PC-3 (cell line): Measurements from ENCODE around the gene WIPF3. TPM values are rescaled to one million over a fixed set of nuclear protein-coding genes. Genes with fewer than 3 reads are reported as not detected.

Experiments
- ATAC-seq: fragments of 200-7000 bp; cut with Tn5 transposase; 2 replicates; pipeline ENCODE4 v1.9.1; 2020; ENCODE audit warnings: mild to moderate bottlenecking, moderate library complexity
- BruUV-seq: library from RNA; stranded (reverse); fragments of 400-500 nt; replicated peaks from 2 replicates; lab custom pipeline; 2021; lab: Mats Ljungman, UMichigan
- CTCF ChIA-PET: fragments of 300-600 bp; sonication (Branson Sonifier 250); formaldehyde crosslinking; loops from one replicate; lab custom pipeline; 2022; ENCODE audit warnings: antibody characterized with exemption; lab: Charles Lee
- POLR2A ChIA-PET: fragments of 300-600 bp; sonication (Branson Sonifier 250); formaldehyde crosslinking; loops from one replicate; lab custom pipeline; 2022; ENCODE audit warnings: antibody characterized with exemption; ENCODE audit not compliant: unreplicated experiment; lab: Charles Lee
- DNase-seq: peaks from one replicate; pipeline ENCODE4 v3.0.0-alpha.2; 2015
- H2AFZ ChIP-seq: fragments of 300-600 bp; sonication (generic); 2 replicates; pipeline ENCODE4 v1.6.0; 2016; ENCODE audit warnings: antibody characterized with exemption, low read length
- H3F3A ChIP-seq: fragments of 300-600 bp; sonication (generic); one replicate; pipeline ENCODE4 v1.6.0; 2017; ENCODE audit warnings: antibody characterized with exemption, low read length, control low read depth, mild to moderate bottlenecking; ENCODE audit not compliant: unreplicated experiment
- H3K27ac ChIP-seq: fragments of 300-600 bp; sonication (generic); 2 replicates; pipeline ENCODE4 v1.5.1; 2016; ENCODE audit warnings: mild to moderate bottlenecking, low read length
- H3K27me3 ChIP-seq: fragments of 300-600 bp; sonication (generic); 2 replicates; pipeline ENCODE4 v1.6.1; 2016; ENCODE audit warnings: low read length, mixed read lengths
- H3K36me3 ChIP-seq: fragments of 300-600 bp; sonication (generic); 2 replicates; pipeline ENCODE4 v1.6.1; 2016; ENCODE audit warnings: low read depth, mixed run types, low read length, mixed read lengths
- H3K4me1 ChIP-seq: fragments of 300-600 bp; sonication (generic); 2 replicates; pipeline ENCODE4 v1.5.1; 2016; ENCODE audit warnings: low read length; ENCODE audit not compliant: insufficient read depth
- H3K4me2 ChIP-seq: fragments of 300-600 bp; sonication (generic); 2 replicates; pipeline ENCODE4 v1.6.0; 2016; ENCODE audit warnings: low read length
- H3K4me3 ChIP-seq: fragments of 300-600 bp; sonication (generic); 2 replicates; pipeline ENCODE4 v1.5.1; 2016; ENCODE audit warnings: mild to moderate bottlenecking, low read length, mixed read lengths
- H3K79me2 ChIP-seq: fragments of 300-600 bp; sonication (generic); 2 replicates; pipeline ENCODE4 v1.6.1; 2017; ENCODE audit warnings: low read length, mixed read lengths
- H3K9ac ChIP-seq: fragments of 300-600 bp; sonication (generic); 2 replicates; pipeline ENCODE4 v1.6.0; 2016; ENCODE audit warnings: mild to moderate bottlenecking, low read length
- H3K9me2 ChIP-seq: fragments of 300-600 bp; sonication (generic); replicated peaks from 2 replicates; pipeline ENCODE4 v1.6.1; 2016; ENCODE audit warnings: mixed run types, low read length, mixed read lengths
- H3K9me3 ChIP-seq: fragments of 300-600 bp; sonication (generic); 2 replicates; pipeline ENCODE4 v1.6.1; 2016; ENCODE audit warnings: low read length, mixed read lengths
- H4K20me1 ChIP-seq: fragments of 300-600 bp; sonication (generic); 2 replicates; pipeline ENCODE4 v1.6.1; 2016; ENCODE audit warnings: low read length, mixed read lengths
- CTCF ChIP-seq: fragments of 300-600 bp; sonication (generic); conservative IDR thresholded peaks from 2 replicates; pipeline ENCODE4 v1.5.1; 2017; ENCODE audit warnings: antibody characterized with exemption, low read depth, mild to moderate bottlenecking, low read length
- EZH2 ChIP-seq: fragments of 300-600 bp; sonication (generic); IDR thresholded peaks from one replicate; pipeline ENCODE4 v1.6.1; 2017; ENCODE audit warnings: antibody characterized with exemption, mild to moderate bottlenecking, low read length; ENCODE audit not compliant: unreplicated experiment
- EZH2phosphoT487 ChIP-seq: fragments of 300-600 bp; sonication (generic); IDR thresholded peaks from 2 replicates; pipeline ENCODE4 v1.6.1; 2018; ENCODE audit warnings: mild to moderate bottlenecking, antibody characterized with exemption, low read length, borderline replicate concordance
- intact Hi-C: fragments of 100-400 bp; cut with micrococcal nuclease; formaldehyde crosslinking; loops from 2 replicates; pipeline ENCODE4 v1.9.0; 2023
- total RNA-seq: library from RNA; depleted of rRNA; stranded (reverse); fragments of >200 nt; gene quantifications from 2 replicates; pipeline ENCODE4 v1.2.3, GENCODE V29; 2014

WIPF3 gene
- total RNA-seq, 1 experiment from 2014 or later = 3.4 TPM

DNA sequence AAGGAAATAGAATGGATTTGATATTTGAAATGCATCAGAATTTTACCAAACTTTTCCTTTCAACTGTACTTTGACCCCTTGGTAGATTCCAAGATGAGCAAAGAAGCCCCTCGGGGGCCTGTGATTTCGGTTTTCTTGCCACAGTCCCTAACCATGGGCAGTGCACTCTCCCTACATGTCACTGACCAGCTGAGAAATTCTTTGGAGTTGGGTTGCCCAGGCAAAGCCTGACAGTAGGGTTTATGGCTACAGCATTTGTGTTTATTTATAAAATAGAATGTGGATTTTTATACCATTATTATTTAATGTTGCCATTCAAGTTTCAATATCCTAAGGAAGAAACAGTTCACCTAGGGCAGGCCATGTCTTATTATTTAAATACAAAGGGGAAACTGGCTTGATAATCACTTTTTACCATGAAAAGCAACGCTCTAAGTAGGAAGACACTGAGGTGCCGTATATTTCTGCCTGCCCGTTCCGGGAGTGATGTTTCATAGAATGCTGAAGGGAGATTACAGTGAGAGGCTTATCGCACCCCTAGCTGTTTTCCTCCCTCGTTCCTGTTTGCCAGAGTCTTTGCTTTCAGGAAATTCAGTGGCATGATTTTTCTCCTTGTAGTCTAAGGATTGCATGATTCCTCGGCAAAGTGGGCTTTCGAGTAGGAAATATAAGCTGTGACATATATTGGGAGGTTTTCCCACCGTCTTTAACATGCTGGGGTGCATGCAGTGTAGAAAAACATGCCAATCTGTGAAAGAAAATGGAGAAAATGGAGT, 35.8 kb downstream of the WIPF3 start:
- POLR2A ChIA-PET = no interaction called here

DNA sequence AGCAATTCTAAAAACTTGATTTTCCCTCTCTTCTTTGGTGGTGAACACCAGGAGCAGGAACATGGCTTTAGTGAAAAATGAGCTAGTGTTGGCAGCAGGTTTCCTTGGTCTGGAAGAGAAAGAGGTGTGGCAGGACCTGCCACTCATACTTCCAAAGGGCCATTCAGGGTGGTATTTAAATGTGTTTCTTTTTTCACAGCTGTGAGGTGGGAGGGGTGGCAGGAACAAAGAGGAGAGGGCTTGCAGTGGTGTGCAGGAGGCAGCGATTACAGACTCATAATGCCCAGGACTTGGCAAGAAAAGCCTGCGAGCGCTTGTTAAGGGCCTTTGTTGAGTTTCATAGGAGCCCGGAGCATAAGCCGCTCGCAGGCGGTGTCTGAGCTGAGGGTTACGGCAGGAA, 36.8 kb downstream of the WIPF3 start:
- CTCF ChIA-PET = no interaction called here
- TF ChIP-seq EZH2 = no peak
- TF ChIP-seq EZH2phosphoT487 = no peak
- no peak for TF ChIP-seq CTCF
- ATAC-seq = no peak

More for the DNA sequence above, 35.8 kb downstream of the WIPF3 start:
- CTCF ChIA-PET = no interaction called here
- no peaks in the 10 kb centered on the region for H3K79me2 ChIP-seq
- H3K4me1 ChIP-seq = no peaks in the 10 kb centered on the region
- TF ChIP-seq EZH2 (no peak), EZH2phosphoT487 (no peak), CTCF (no peak)
- H3F3A ChIP-seq = no peaks in the 10 kb centered on the region
- ATAC-seq (no peak), DNase-seq (no peak)
- no TSS peak for BruUV-seq
- no peak overlapping the region for H3K27ac ChIP-seq
- H3K9me3 ChIP-seq = no peaks in the 10 kb centered on the region
- intact Hi-C loops = no loop called here
- no peaks in the 10 kb centered on the region for H3K27me3 ChIP-seq
- no peaks in the 10 kb centered on the region for H4K20me1 ChIP-seq
- no peak overlapping the region for H3K4me3 ChIP-seq
- H3K4me2 ChIP-seq = no peak overlapping the region
- no peaks in the 10 kb centered on the region for H3K9me2 ChIP-seq
- no peaks in the 10 kb centered on the region for H3K36me3 ChIP-seq
- H2AFZ ChIP-seq = no peak overlapping the region
- no peak overlapping the region for H3K9ac ChIP-seq

DNA sequence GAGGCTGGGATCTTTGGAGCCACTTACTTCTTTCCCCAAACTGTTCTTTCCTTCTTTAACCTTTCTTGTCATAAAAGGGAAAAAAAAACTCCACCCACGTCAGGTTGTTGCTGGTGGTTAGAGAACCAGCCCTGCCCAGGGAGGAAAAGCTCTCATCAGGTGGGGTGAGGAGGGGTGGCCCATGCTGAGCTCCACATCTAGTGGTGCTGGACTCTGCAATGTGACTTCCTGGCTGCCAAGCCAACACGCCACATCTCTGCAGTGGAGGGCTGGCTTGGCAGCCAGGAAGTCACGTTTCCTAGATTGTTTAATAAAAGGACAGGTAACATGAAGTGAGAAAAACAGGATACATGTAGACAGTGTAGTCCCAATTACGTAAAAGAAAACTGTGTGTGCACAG, 37.4 kb downstream of the WIPF3 start:
- H3K36me3 ChIP-seq = no peaks in the 10 kb centered on the region
- POLR2A ChIA-PET = no interaction called here
- intact Hi-C loops = no loop called here
- H3K27me3 ChIP-seq = no peaks in the 10 kb centered on the region
- H3K79me2 ChIP-seq = no peaks in the 10 kb centered on the region
- no peaks in the 10 kb centered on the region for H3K9me2 ChIP-seq
- CTCF ChIA-PET = no interaction called here
- H4K20me1 ChIP-seq = no peaks in the 10 kb centered on the region
- H3K4me2 ChIP-seq = no peak overlapping the region
- no peak for TF ChIP-seq EZH2phosphoT487
- TF ChIP-seq CTCF = no peak
- TF ChIP-seq EZH2 = no peak
- H2AFZ ChIP-seq = no peak overlapping the region
- no peak for DNase-seq
- no peak overlapping the region for H3K27ac ChIP-seq
- no peaks in the 10 kb centered on the region for H3F3A ChIP-seq
- no peak for ATAC-seq
- H3K4me3 ChIP-seq = no peak overlapping the region
- H3K9me3 ChIP-seq = no peaks in the 10 kb centered on the region
- no TSS peak for BruUV-seq
- no peak overlapping the region for H3K9ac ChIP-seq
- H3K4me1 ChIP-seq = no peaks in the 10 kb centered on the region

More for the DNA sequence above, 36.8 kb downstream of the WIPF3 start:
- BruUV-seq = no TSS peak
- Histone ChIP-seq H2AFZ (no peak overlapping the region), H4K20me1 (no peaks in the 10 kb centered on the region), H3K9me3 (no peaks in the 10 kb centered on the region), H3K4me1 (no peaks in the 10 kb centered on the region), H3K27ac (no peak overlapping the region), H3K4me2 (no peak overlapping the region), H3K79me2 (no peaks in the 10 kb centered on the region), H3K9me2 (no peaks in the 10 kb centered on the region), H3K27me3 (no peaks in the 10 kb centered on the region), H3K36me3 (no peaks in the 10 kb centered on the region), H3K9ac (no peak overlapping the region), H3K4me3 (no peak overlapping the region), H3F3A (no peaks in the 10 kb centered on the region)
- DNase-seq = no peak
- intact Hi-C loops = no loop called here
- POLR2A ChIA-PET = no interaction called here
